Liver (tissue), 9 donors: ENCODE measurements around the gene KCP. TPM values are rescaled to one million over a fixed set of nuclear protein-coding genes. Genes with fewer than 3 reads are reported as not detected.
A peak's percentile ranks its signal among the peaks of the same experiment; 100 is the strongest.

Experiments
- DNase-seq: peaks from one replicate; pipeline ENCODE4 v3.0.0-alpha.2; 2017; ENCODE audit warnings: low spot score
- H3K27ac ChIP-seq, 2 donors: one replicate each; pipeline ENCODE4 v1.7.0; 2013; ENCODE audit warnings: inconsistent platforms in 2 of 2, low read length in 2 of 2, control low read depth in 1 of 2, low read depth in 1 of 2, mild to moderate bottlenecking in 1 of 2
- H3K27me3 ChIP-seq, 4 donors: one replicate each; pipeline versions ENCODE4 v1.6.1 to v1.7.0; 2013; ENCODE audit warnings: low read length in 3 of 4, inconsistent platforms in 1 of 4, mild to moderate bottlenecking in 1 of 4, moderate library complexity in 1 of 4; ENCODE audit not compliant: control insufficient read depth in 4 of 4, insufficient read depth in 4 of 4
- H3K36me3 ChIP-seq, 4 donors: one replicate each; pipeline versions ENCODE4 v1.6.1 to v1.7.0; 2013; ENCODE audit warnings: low read length in 3 of 4, mild to moderate bottlenecking in 3 of 4, low read depth in 1 of 4, moderate library complexity in 1 of 4; ENCODE audit not compliant: control insufficient read depth in 4 of 4, insufficient read depth in 3 of 4
- H3K4me1 ChIP-seq, 4 donors: one replicate each; pipeline versions ENCODE4 v1.6.1 to v1.7.0; 2013; ENCODE audit warnings: low read length in 3 of 4, mild to moderate bottlenecking in 3 of 4, moderate library complexity in 1 of 4; ENCODE audit not compliant: control insufficient read depth in 4 of 4, insufficient read depth in 4 of 4
- H3K4me3 ChIP-seq, 3 donors: one replicate each; pipeline versions ENCODE4 v1.6.1 to v1.7.0; 2013; ENCODE audit warnings: low read length in 3 of 3, control low read depth in 1 of 3, low read depth in 1 of 3, mild to moderate bottlenecking in 1 of 3
- H3K9ac ChIP-seq, 2 donors: one replicate each; pipeline ENCODE4 v1.7.0; 2013; ENCODE audit warnings: low read length in 2 of 2, mild to moderate bottlenecking in 2 of 2, moderate library complexity in 2 of 2, control low read depth in 1 of 2, low read depth in 1 of 2
- H3K9me3 ChIP-seq, 4 donors: one replicate each; pipeline versions ENCODE4 v1.6.1 to v1.7.0; 2013; ENCODE audit warnings: low read length in 3 of 4; ENCODE audit not compliant: control insufficient read depth in 4 of 4
- ATF3 ChIP-seq: IDR thresholded peaks from 2 replicates; pipeline ENCODE4 v1.6.1; 2016; ENCODE audit warnings: antibody characterized with exemption
- CTCF ChIP-seq: fragments of 150-350 bp; IDR thresholded peaks from 2 replicates; pipeline ENCODE4 v1.5.1; 2017; ENCODE audit warnings: improper control_type of control experiment, low read depth, low read length; ENCODE audit not compliant: missing input control
- EGR1 ChIP-seq, 2 donors: IDR thresholded peaks; 2 replicates each; pipeline ENCODE4 v1.6.1; 2016 to 2018; ENCODE audit warnings: antibody characterized with exemption in 2 of 2, low read depth in 2 of 2
- FOXA1 ChIP-seq: IDR thresholded peaks from 2 replicates; pipeline ENCODE4 v1.6.1; 2016; ENCODE audit warnings: antibody characterized with exemption
- FOXA2 ChIP-seq: IDR thresholded peaks from 2 replicates; pipeline ENCODE4 v1.6.1; 2016; ENCODE audit warnings: antibody characterized with exemption
- GABPA ChIP-seq, 2 donors: IDR thresholded peaks in 1 of 2; conservative IDR thresholded peaks in 1 of 2; 2 replicates each; pipeline ENCODE4 v1.6.1; 2016; ENCODE audit warnings: antibody characterized with exemption in 2 of 2, mild to moderate bottlenecking in 1 of 2, moderate library complexity in 1 of 2
- HNF4A ChIP-seq, 2 donors: conservative IDR thresholded peaks; 2 replicates each; pipeline ENCODE4 v1.6.1; 2016; ENCODE audit warnings: antibody characterized with exemption in 2 of 2, mild to moderate bottlenecking in 2 of 2
- HNF4G ChIP-seq: IDR thresholded peaks from 2 replicates; pipeline ENCODE4 v1.6.1; 2016; ENCODE audit warnings: antibody characterized with exemption
- JUND ChIP-seq, 2 donors: IDR thresholded peaks; 2 replicates each; pipeline ENCODE4 v1.6.1; 2016; ENCODE audit warnings: antibody characterized with exemption in 2 of 2
- MAX ChIP-seq: IDR thresholded peaks from 2 replicates; pipeline ENCODE4 v1.6.1; 2016; ENCODE audit warnings: antibody characterized with exemption
- NR2F2 ChIP-seq: IDR thresholded peaks from 2 replicates; pipeline ENCODE4 v1.6.1; 2016; ENCODE audit warnings: antibody characterized with exemption
- RAD21 ChIP-seq, 2 donors: IDR thresholded peaks; 2 replicates each; pipeline ENCODE4 v1.6.1; 2016; ENCODE audit warnings: antibody characterized with exemption in 2 of 2, mild to moderate bottlenecking in 2 of 2
- REST ChIP-seq: IDR thresholded peaks from 2 replicates; pipeline ENCODE4 v1.6.1; 2016; ENCODE audit warnings: antibody characterized with exemption, mild to moderate bottlenecking
- RXRA ChIP-seq, 2 donors: IDR thresholded peaks; 2 replicates each; pipeline ENCODE4 v1.6.1; 2017 to 2018; ENCODE audit warnings: antibody characterized with exemption in 2 of 2, mild to moderate bottlenecking in 1 of 2
- SP1 ChIP-seq: IDR thresholded peaks from 2 replicates; pipeline ENCODE4 v1.6.1; 2018; ENCODE audit warnings: antibody characterized with exemption, mild to moderate bottlenecking
- TAF1 ChIP-seq: conservative IDR thresholded peaks from 2 replicates; pipeline ENCODE4 v1.6.1; 2016; ENCODE audit warnings: antibody characterized with exemption, mild to moderate bottlenecking
- YY1 ChIP-seq: IDR thresholded peaks from 2 replicates; pipeline ENCODE4 v1.6.1; 2016; ENCODE audit warnings: antibody characterized with exemption, mild to moderate bottlenecking
- ZBTB33 ChIP-seq: IDR thresholded peaks from 2 replicates; pipeline ENCODE4 v1.6.1; 2016; ENCODE audit warnings: antibody characterized with exemption
- WGBS: extraction: QIAGEN DNeasy Blood & Tissue Kit; methylation state at CpG from one replicate; pipeline ENCODE4 v1.1.7; 2013; 5-methylcytosine and 5-hydroxymethylcytosine counted together
- polyA plus RNA-seq, 2 donors: library from polyadenylated mRNA; stranded (reverse) in 1 of 2; unstranded in 1 of 2; fragments of 200-250 nt in 1 of 2; fragments of >200 nt in 1 of 2; fragmentation: Nextera tagmentation in 1 of 2; extraction: Ambion mirVana in 1 of 2; gene quantifications; one replicate each; pipeline versions ENCODE4 v1.2.1 to v1.2.3, GENCODE V29; 2013 to 2015
- total RNA-seq, 2 donors: library from RNA; depleted of rRNA; stranded (reverse); fragments of >200 nt; gene quantifications; one replicate each; pipeline ENCODE4 v1.2.3, GENCODE V29; 2014
- donor health status: healthy.
- donor health status: healthy.
- donor health status: healthy.
- donor health status: healthy.
- donor health status: healthy.

Gene KCP
- total and polyA plus RNA-seq, 4 donors = 0.02 to 0.08 (median 0.05) TPM; not detected in 1

- TF ChIP-seq REST = no peak
Measured at GRCh38 chr7:128902761-128903585, 7.5 kb downstream of the KCP start (continued).

- no peak overlapping the region for H3K4me3 ChIP-seq
- no peaks in the 10 kb centered on the region for H3K27me3 ChIP-seq
- peaks cover 0 to 17% (median 13%) of the 10 kb centered on the region in 4 donors for H3K4me1 ChIP-seq
- peak; percentile 19 for TF ChIP-seq SP1
- TF ChIP-seq HNF4A (conservative IDR thresholded peaks at IDR 0.05) = peak; percentile 46 to 55
- peak; percentile 6 to 20 for TF ChIP-seq RXRA (IDR thresholded peaks at IDR 0.05)
- TF ChIP-seq HNF4G = no peak
- no peak for TF ChIP-seq ZBTB33
- TF ChIP-seq FOXA1 = no peak
- no peak for TF ChIP-seq GABPA (IDR thresholded peaks at IDR 0.05 in 1 of 2, conservative IDR thresholded peaks at IDR 0.05 in 1 of 2)
- no peak for TF ChIP-seq MAX
- TF ChIP-seq NR2F2 = no peak
- TF ChIP-seq EGR1 (IDR thresholded peaks at IDR 0.05; ENCODE audit: low read depth in 2 of 2) = no peak
- TF ChIP-seq YY1 = peak; percentile 78
- no peak for TF ChIP-seq TAF1
- peak; percentile 32 for TF ChIP-seq REST
- TF ChIP-seq ATF3 = no peak
- no peak for TF ChIP-seq RAD21 (IDR thresholded peaks at IDR 0.05)
- no peak for TF ChIP-seq FOXA2
- no peak for TF ChIP-seq CTCF
- peak in 1 of 2 donors; percentile 11 for TF ChIP-seq JUND (IDR thresholded peaks at IDR 0.05)
- no peak overlapping the region for H3K9ac ChIP-seq
- H3K36me3 ChIP-seq = no peaks in the 10 kb centered on the region
- H3K9me3 ChIP-seq = no peaks in the 10 kb centered on the region
- no peak for DNase-seq
- peak overlapping the region; percentile 73 to 84 for H3K27ac ChIP-seq
- 51% methylated on average over 1 of the region's 1 CpG for WGBS
Measured at GRCh38 chr7:128900237-128900636, 10.3 kb downstream of the KCP start.
